Hepatocyte (in vitro differentiated cells): ENCODE results near the gene FOXN4. TPM values are rescaled to one million over a fixed set of nuclear protein-coding genes. Genes with fewer than 3 reads are reported as not detected.

Experiments used
- DNase-seq: peaks from one replicate; pipeline ENCODE4 v3.0.0-alpha.2; 2016; ENCODE audit warnings: low spot score
- H2AFZ ChIP-seq: fragments of 200-600 bp; sonication (generic); 2 replicates; pipeline ENCODE4 v1.6.0; 2016; ENCODE audit warnings: antibody characterized with exemption, mild to moderate bottlenecking
- H3K27ac ChIP-seq: fragments of 200-600 bp; sonication (generic); 2 replicates; pipeline ENCODE4 v1.5.1; 2016; ENCODE audit warnings: mild to moderate bottlenecking
- H3K27me3 ChIP-seq: fragments of 200-600 bp; sonication (generic); 2 replicates; pipeline ENCODE4 v1.6.1; 2016
- H3K36me3 ChIP-seq: fragments of 200-600 bp; sonication (generic); replicated peaks from 2 replicates; pipeline ENCODE4 v1.5.1; 2016; ENCODE audit warnings: low read depth; ENCODE audit not compliant: insufficient read depth
- H3K4me1 ChIP-seq: fragments of 200-600 bp; sonication (generic); 2 replicates; pipeline ENCODE4 v1.5.1; 2016; ENCODE audit warnings: mild to moderate bottlenecking, moderate library complexity; ENCODE audit not compliant: insufficient read depth
- H3K4me2 ChIP-seq: fragments of 200-600 bp; sonication (generic); 2 replicates; pipeline ENCODE4 v1.6.0; 2016
- H3K4me3 ChIP-seq: fragments of 200-600 bp; sonication (generic); 2 replicates; pipeline ENCODE4 v1.5.1; 2016; ENCODE audit warnings: mild to moderate bottlenecking
- H3K79me2 ChIP-seq: fragments of 200-600 bp; sonication (generic); 2 replicates; pipeline ENCODE4 v1.6.0; 2017; ENCODE audit warnings: mild to moderate bottlenecking
- H3K9me2 ChIP-seq: fragments of 200-600 bp; sonication (generic); replicated peaks from 2 replicates; pipeline ENCODE4 v1.6.0; 2017; ENCODE audit warnings: mild to moderate bottlenecking; ENCODE audit not compliant: insufficient read depth
- H3K9me3 ChIP-seq: fragments of 200-600 bp; sonication (generic); 2 replicates; pipeline ENCODE4 v1.5.1; 2016; ENCODE audit warnings: low read depth, mild to moderate bottlenecking
- H4K20me1 ChIP-seq: fragments of 200-600 bp; sonication (generic); 2 replicates; pipeline ENCODE4 v1.6.0; 2016; ENCODE audit warnings: mild to moderate bottlenecking; ENCODE audit not compliant: insufficient read depth, poor library complexity, severe bottlenecking
- CTCF ChIP-seq: fragments of 200-600 bp; sonication (generic); IDR thresholded peaks from 2 replicates; pipeline ENCODE4 v1.5.1; 2016; ENCODE audit warnings: antibody characterized with exemption, mild to moderate bottlenecking; ENCODE audit not compliant: poor library complexity
- EZH2 ChIP-seq: fragments of 200-600 bp; sonication (generic); IDR thresholded peaks from 2 replicates; pipeline ENCODE4 v1.6.1; 2016; ENCODE audit warnings: antibody characterized with exemption, mild to moderate bottlenecking, borderline replicate concordance
- EZH2phosphoT487 ChIP-seq: fragments of 200-600 bp; sonication (generic); IDR thresholded peaks from one replicate; pipeline ENCODE4 v1.6.1; 2018; ENCODE audit warnings: antibody characterized with exemption, mild to moderate bottlenecking, low read depth, moderate library complexity; ENCODE audit not compliant: unreplicated experiment, severe bottlenecking
- WGBS: methylation state at CpG from one replicate; pipeline ENCODE4 v1.1.6; 2016; ENCODE audit warnings: low lambda C conversion rate; ENCODE audit errors: missing lambda C conversion rate; 5-methylcytosine and 5-hydroxymethylcytosine counted together
- polyA plus RNA-seq: library from polyadenylated mRNA; unstranded; fragments of >200 nt; fragmentation: Nextera tagmentation; extraction: Ambion mirVana; gene quantifications from 2 replicates; pipeline ENCODE4 v1.2.1, GENCODE V29; 2016
- total RNA-seq: library from RNA; depleted of rRNA; stranded (reverse); fragments of >200 nt; gene quantifications from 2 replicates; pipeline ENCODE4 v1.2.3, GENCODE V29; 2014

Gene FOXN4
- total and polyA plus RNA-seq, 2 experiments from 2014 or later, result not detected

- Histone ChIP-seq H3K4me1 (no peaks in the 10 kb centered on the region), H3K4me2 (no peak overlapping the region), H3K79me2 (no peaks in the 10 kb centered on the region), H4K20me1 (no peaks in the 10 kb centered on the region), H3K27me3 (no peaks in the 10 kb centered on the region), H3K9me3 (no peaks in the 10 kb centered on the region), H3K4me3 (no peak overlapping the region), H3K9me2 (no peaks in the 10 kb centered on the region), H3K27ac (no peak overlapping the region), H3K36me3 (no peaks in the 10 kb centered on the region), H2AFZ (no peak overlapping the region)
- no peak for DNase-seq
- TF ChIP-seq EZH2, result no peak
- no peak for TF ChIP-seq CTCF
- TF ChIP-seq EZH2phosphoT487, result no peak
- 92% methylated on average over 8 of the region's 8 CpGs for WGBS
Measured at GRCh38 chr12:109256011-109256410, 53.1 kb downstream of the FOXN4 start.

- WGBS, result 68% methylated on average over 5 of the region's 5 CpGs
- H3K36me3 ChIP-seq, result no peaks in the 10 kb centered on the region
- DNase-seq, result no peak
- H3K9me3 ChIP-seq, result no peaks in the 10 kb centered on the region
- H4K20me1 ChIP-seq, result no peaks in the 10 kb centered on the region
- no peaks in the 10 kb centered on the region for H3K4me1 ChIP-seq
- H3K9me2 ChIP-seq, result no peaks in the 10 kb centered on the region
- no peak overlapping the region for H3K27ac ChIP-seq
- no peaks in the 10 kb centered on the region for H3K79me2 ChIP-seq
- no peaks in the 10 kb centered on the region for H3K27me3 ChIP-seq
- H3K4me2 ChIP-seq, result no peak overlapping the region
- H3K4me3 ChIP-seq, result no peak overlapping the region
- no peak for TF ChIP-seq EZH2phosphoT487
- TF ChIP-seq EZH2, result no peak
- TF ChIP-seq CTCF, result no peak
- H2AFZ ChIP-seq, result no peak overlapping the region
Measured at GRCh38 chr12:109255377-109255776, 53.7 kb downstream of the FOXN4 start.

- Histone ChIP-seq H2AFZ (no peak overlapping the region), H3K79me2 (no peaks in the 10 kb centered on the region), H3K9me3 (no peaks in the 10 kb centered on the region), H3K27ac (no peak overlapping the region), H3K9me2 (no peaks in the 10 kb centered on the region), H3K4me1 (no peaks in the 10 kb centered on the region), H4K20me1 (no peaks in the 10 kb centered on the region), H3K4me3 (no peak overlapping the region), H3K36me3 (no peaks in the 10 kb centered on the region), H3K27me3 (no peaks in the 10 kb centered on the region), H3K4me2 (no peak overlapping the region)
- 93% methylated on average over 7 of the region's 7 CpGs for WGBS
- TF ChIP-seq CTCF, result no peak
- no peak for TF ChIP-seq EZH2phosphoT487
- TF ChIP-seq EZH2, result no peak
- no peak for DNase-seq
Measured at GRCh38 chr12:109253913-109254544, 55.1 kb downstream of the FOXN4 start.
